DND-41 (cell line): ENCODE results near the gene TMEM86A.

Experiments
- CTCF ChIP-seq: IDR thresholded peaks from 2 replicates; pipeline ENCODE4 v1.5.1; 2012; ENCODE audit warnings: borderline replicate concordance, low read length, moderate library complexity, mild to moderate bottlenecking; ENCODE audit not compliant: poor library complexity, severe bottlenecking; ENCODE audit errors: extremely low read depth
- EZH2 ChIP-seq: IDR thresholded peaks from 3 replicates; pipeline ENCODE4 v1.6.1; 2012; ENCODE audit warnings: borderline replicate concordance, low read depth, mild to moderate bottlenecking, moderate library complexity, low read length, inconsistent platforms; ENCODE audit not compliant: severe bottlenecking

DNA sequence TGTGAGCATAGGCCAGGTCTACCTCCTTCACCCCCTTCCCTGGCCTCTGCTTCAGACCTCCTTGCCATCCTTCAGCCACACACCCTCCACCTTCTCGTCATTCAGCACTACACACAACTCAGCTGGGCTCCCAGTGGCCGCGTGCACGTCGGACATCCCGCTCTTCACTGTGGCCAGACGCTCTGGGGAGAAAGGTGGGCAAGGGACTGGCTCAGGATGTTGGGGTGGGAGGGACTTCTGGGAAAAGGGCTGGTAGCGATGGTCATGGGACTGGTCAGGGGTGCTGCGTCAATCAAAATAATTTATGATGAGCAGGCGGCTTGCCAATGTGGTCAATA is 15.8 kb downstream of the TMEM86A start:
- TF ChIP-seq CTCF: no peak
- TF ChIP-seq EZH2: no peak
